Measurements from ENCODE around the gene CCDC83.

- no peak for TF ChIP-seq CTCF (conservative IDR thresholded peaks at IDR 0.05 in 1 of 2, IDR thresholded peaks at IDR 0.05 in 1 of 2; ENCODE audit: low read depth in 1 of 2, low read length in 2 of 2)
- no peak for TF ChIP-seq EZH2 (IDR thresholded peaks at IDR 0.05; ENCODE audit: low read length, missing control alignments)
These were observed 19.9 kb upstream of the CCDC83 start for GRCh38 chr11:85835263-85835662.

All from fibroblast of lung (primary cell).